SW 1271 (cell line): ENCODE results near the gene PCOLCE2.

Experiments used
- DNase-seq, 2 experiments: peaks; one replicate each; lab custom pipeline; 2025; lab: John Stamatoyannopoulos, UW

The PCOLCE2 gene

GRCh38 chr3:142888481-142889211, at the start of gene PCOLCE2:
TSS of gene PCOLCE2 (minus strand) at chr3:142889083. CDS start at chr3:142888896, 187 bp downstream.
- peak; percentile 23 to 52 for DNase-seq

- DNase-seq: no peak
These were observed 47.1 kb upstream of the PCOLCE2 start for GRCh38 chr3:142935963-142936362.

GRCh38 chr3:142934887-142935269, 46.0 kb upstream of the PCOLCE2 start:
- DNase-seq: no peak

- no peak for DNase-seq
These were observed 45.4 kb upstream of the PCOLCE2 start for GRCh38 chr3:142934128-142934886.

- DNase-seq: no peak
These were observed 42.3 kb upstream of the PCOLCE2 start for GRCh38 chr3:142931222-142931621.

DNA sequence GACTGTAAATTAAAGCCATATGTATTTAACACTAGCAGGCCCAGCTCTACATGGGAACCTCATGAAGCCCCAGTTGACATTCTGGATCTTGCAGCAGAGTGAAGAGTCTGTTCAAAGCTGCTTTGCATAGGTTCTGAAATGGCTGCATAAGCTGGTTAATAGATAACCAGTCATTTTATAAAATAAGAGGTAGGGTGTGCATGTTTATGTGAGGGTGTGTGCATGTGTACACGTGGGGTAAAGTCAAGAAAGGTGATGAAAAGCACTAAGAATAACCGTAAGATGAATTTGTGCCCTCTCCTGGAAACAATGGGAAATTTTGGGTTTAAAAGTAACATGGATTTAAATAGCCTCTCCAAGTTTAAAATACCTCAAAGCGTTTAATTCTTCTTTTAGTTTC, 41.6 kb upstream of the PCOLCE2 start:
- DNase-seq: peak in 1 of 2 experiments; percentile 8

DNA sequence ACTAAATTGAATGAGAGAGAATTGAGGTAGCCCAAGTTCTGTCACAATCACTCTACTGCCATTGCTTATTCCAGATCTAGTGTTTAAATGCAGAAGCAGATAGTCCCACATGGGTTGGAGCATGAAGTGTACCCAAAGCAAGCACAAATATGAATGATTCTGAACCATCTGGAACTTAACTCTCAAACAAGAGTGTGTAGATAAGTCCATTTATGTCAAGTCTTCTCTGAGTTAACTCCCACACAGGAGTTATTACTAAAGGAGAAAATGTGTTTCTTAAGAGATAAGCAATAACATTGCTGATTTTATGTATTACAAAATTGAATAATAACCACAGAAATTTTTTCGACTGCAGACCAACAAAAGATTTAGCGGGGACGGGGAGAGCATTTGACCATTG, 41.0 kb upstream of the PCOLCE2 start:
- DNase-seq: no peak

DNA sequence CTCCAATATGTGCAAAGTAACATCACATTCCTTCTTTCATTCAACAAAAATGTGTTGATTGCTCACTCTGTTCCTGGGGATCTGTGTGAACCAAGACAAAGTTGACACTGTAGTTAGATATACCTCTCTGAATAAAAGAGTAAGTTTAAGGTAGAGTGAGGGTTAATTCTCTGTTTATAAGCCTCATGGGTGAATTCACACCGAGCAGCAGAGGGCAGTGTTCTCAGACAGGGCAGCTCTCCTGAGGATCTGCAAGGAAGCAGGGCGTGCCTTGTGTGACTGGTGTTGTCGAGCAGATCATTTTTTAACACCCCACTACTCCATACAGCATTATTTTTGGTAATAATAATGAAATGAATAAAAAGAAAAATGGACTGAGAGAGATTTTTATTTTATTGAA, 40.2 kb upstream of the PCOLCE2 start:
- peak; percentile 9 to 39 for DNase-seq

GRCh38 chr3:142926368-142926944, 37.6 kb upstream of the PCOLCE2 start:
- no peak for DNase-seq

GRCh38 chr3:142925140-142925539, 36.3 kb upstream of the PCOLCE2 start:
- no peak for DNase-seq

DNA sequence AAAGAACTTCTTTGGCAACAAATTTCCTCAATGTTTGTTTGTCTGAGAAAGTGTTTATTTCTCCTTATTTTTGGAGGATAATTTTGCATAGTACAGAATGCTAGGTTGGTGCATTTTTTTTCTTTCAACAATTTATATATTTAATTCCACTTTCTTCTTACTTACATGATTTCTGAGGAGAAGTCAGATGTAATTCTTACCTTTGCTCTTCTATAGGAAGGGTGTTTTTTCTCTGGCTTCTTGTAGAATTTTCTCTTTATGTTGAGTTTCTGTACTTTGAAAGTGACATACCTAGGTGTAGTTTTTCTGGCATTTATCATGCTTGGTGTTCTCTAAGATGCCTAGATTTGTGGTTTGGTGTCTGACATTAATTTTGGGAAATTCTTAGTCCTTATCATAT, 34.8 kb upstream of the PCOLCE2 start:
- DNase-seq: no peak

GRCh38 chr3:142916605-142917004, 27.7 kb upstream of the PCOLCE2 start:
- no peak for DNase-seq

GRCh38 chr3:142915636-142916035, 26.8 kb upstream of the PCOLCE2 start:
- no peak for DNase-seq

DNA sequence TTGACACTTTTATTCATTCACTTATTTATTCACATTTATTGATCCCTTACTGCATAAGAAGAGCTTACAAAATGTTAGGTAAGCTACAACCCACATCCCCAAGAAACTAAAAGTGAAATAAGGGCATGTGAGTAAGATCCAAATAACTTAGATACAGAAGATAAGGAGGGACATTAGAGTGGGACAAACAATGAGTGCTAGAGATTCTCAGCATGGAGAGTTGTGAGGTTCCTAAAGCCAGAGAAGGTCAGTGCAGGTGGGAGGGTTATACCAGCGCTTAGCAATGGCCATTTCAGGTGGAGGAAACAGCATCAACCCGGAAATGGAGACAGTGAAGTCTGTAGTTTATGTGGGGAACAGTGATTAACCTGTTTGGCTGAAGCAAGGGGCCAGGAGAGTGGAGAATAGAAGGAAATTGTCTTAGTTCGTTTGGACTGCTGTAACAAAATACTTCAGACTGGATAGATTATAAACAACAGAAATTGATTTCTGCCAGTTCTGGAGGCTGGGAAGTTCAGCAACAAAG, 25.5 kb upstream of the PCOLCE2 start:
- DNase-seq: no peak

GRCh38 chr3:142913432-142913831, 24.5 kb upstream of the PCOLCE2 start:
- no peak for DNase-seq

DNA sequence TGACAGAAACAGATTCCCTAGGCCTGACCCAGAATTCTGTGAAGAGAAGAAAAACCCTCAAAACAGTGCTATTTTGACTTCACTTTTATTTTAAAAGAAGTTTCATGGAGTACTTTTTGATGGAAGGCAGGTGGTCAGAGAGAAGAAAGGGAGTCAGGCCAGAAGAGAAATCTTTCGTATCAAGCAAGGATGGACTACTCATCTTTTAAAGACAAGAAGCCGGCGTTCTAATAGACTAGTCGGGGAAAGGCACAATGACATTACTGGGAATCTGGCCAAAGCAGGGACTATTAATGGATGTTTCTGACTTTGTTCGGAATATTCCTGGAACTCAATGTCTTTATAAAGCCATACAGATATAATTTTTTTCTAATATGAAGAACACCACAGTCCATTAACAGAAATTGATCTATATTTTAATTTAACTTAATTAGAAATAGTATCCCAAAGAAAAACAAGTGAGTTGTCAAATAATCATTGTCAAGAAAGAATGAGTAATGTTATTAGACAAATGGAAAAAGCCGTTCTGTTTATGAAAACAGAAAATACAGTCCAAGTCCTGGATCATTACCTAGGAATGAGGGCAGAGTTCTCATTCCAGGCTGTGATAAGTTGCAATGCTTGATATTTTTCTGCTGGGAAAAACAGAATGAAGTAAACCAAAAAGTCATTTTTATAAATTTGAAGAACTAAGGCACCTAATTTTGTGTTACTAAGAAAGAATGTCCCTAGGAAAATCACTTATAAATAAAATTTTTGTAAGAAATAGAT, 23.7 kb upstream of the PCOLCE2 start:
- no peak for DNase-seq

- no peak for DNase-seq
These were observed 21.4 kb upstream of the PCOLCE2 start for GRCh38 chr3:142910280-142910679.

DNA sequence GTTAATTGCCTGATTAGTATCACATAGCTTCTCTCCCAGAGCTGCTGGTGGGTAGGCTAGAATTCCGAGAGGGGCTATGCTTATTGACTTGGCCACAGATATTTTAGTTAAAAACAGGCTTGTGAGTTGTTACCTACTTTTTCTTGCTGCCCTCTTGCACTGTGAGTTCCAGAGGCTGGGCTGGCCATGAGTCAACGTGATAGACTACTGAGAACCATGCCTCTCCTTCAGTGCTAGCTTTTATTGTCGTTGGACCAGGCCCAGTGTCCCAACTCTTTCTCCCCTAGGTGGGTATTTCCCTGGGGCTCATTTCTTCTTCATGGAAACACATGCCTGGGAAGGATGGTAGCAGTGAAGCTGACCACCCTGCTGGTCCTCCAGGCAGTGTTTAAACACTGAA, 20.4 kb upstream of the PCOLCE2 start:
- no peak for DNase-seq

DNA sequence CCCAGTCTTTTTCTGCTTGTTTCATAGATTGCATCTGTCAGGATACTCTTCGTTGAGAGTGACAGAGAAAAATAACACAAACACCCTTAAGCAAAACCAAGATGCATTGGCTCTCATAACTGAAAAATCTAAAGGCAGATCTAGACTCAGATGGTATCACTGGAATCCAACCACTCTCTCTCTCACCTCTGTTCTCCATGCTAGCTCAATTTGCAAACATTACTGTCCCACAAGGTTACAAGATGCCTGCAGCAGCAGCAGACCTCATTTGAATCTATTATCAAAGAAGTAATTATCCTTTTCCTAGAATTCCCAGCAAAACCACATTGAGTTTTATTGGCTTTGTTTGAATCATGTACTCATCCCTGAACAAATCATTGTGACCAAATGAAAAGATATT, 19.1 kb upstream of the PCOLCE2 start:
- DNase-seq: no peak

GRCh38 chr3:142904639-142905436, 16.0 kb upstream of the PCOLCE2 start:
- no peak for DNase-seq

GRCh38 chr3:142902356-142902755, 13.5 kb upstream of the PCOLCE2 start:
- no peak for DNase-seq
